ENCODE results near the gene EMID1.

EMID1 gene

GRCh38 chr22:29275819-29276565 is 70.3 kb downstream of the EMID1 start:
- Histone ChIP-seq H3K9me3 (peaks cover 3% of the 10 kb centered on the region), H3K36me3 (peaks cover 88% of the 10 kb centered on the region), H3K4me3 (ENCODE audit: low read depth in 1 of 2, low read length in 1 of 2) (no peak overlapping the region), H3K4me1 (ENCODE audit: control insufficient read depth in 1 of 2, insufficient read depth in 1 of 2, low read depth in 1 of 2, low read length in 1 of 2) (peaks cover 0 to 5% of the 10 kb centered on the region in 2 experiments), H3K27me3 (no peaks in the 10 kb centered on the region), H3K27ac (no peak overlapping the region)
- no peak for TF ChIP-seq CTCF (IDR thresholded peaks at IDR 0.05)

GRCh38 chr22:29277927-29278326 is 72.2 kb downstream of the EMID1 start:
- no peak overlapping the region for H3K4me3 ChIP-seq (ENCODE audit: low read depth in 1 of 2, low read length in 1 of 2)
- H3K27ac ChIP-seq: no peak overlapping the region
- H3K27me3 ChIP-seq: no peaks in the 10 kb centered on the region
- no peaks in the 10 kb centered on the region for H3K4me1 ChIP-seq (ENCODE audit: control insufficient read depth in 1 of 2, insufficient read depth in 1 of 2, low read depth in 1 of 2, low read length in 1 of 2)
- TF ChIP-seq CTCF (IDR thresholded peaks at IDR 0.05): no peak
- H3K9me3 ChIP-seq: peaks cover 3% of the 10 kb centered on the region
- peaks cover 97% of the 10 kb centered on the region for H3K36me3 ChIP-seq

- Histone ChIP-seq H3K36me3 (peaks cover 95% of the 10 kb centered on the region), H3K27me3 (no peaks in the 10 kb centered on the region), H3K4me3 (ENCODE audit: low read depth in 1 of 2, low read length in 1 of 2) (no peak overlapping the region), H3K9me3 (no peaks in the 10 kb centered on the region), H3K27ac (no peak overlapping the region), H3K4me1 (ENCODE audit: control insufficient read depth in 1 of 2, insufficient read depth in 1 of 2, low read depth in 1 of 2, low read length in 1 of 2) (no peaks in the 10 kb centered on the region)
- TF ChIP-seq CTCF (IDR thresholded peaks at IDR 0.05): no peak
These were observed 78.5 kb downstream of the EMID1 start for GRCh38 chr22:29284196-29284595.

GRCh38 chr22:29288837-29289236 is 83.1 kb downstream of the EMID1 start:
- Histone ChIP-seq H3K9me3 (no peaks in the 10 kb centered on the region), H3K36me3 (peaks cover 99% of the 10 kb centered on the region), H3K27me3 (no peaks in the 10 kb centered on the region), H3K4me3 (ENCODE audit: low read depth in 1 of 2, low read length in 1 of 2) (no peak overlapping the region), H3K4me1 (ENCODE audit: control insufficient read depth in 1 of 2, insufficient read depth in 1 of 2, low read depth in 1 of 2, low read length in 1 of 2) (no peaks in the 10 kb centered on the region), H3K27ac (no peak overlapping the region)
- no peak for TF ChIP-seq CTCF (IDR thresholded peaks at IDR 0.05)

GRCh38 chr22:29290061-29290460 is 84.4 kb downstream of the EMID1 start:
- Histone ChIP-seq H3K4me3 (ENCODE audit: low read depth in 1 of 2, low read length in 1 of 2) (no peak overlapping the region), H3K27me3 (no peaks in the 10 kb centered on the region), H3K9me3 (no peaks in the 10 kb centered on the region), H3K27ac (no peak overlapping the region), H3K4me1 (ENCODE audit: control insufficient read depth in 1 of 2, insufficient read depth in 1 of 2, low read depth in 1 of 2, low read length in 1 of 2) (no peaks in the 10 kb centered on the region), H3K36me3 (peaks cover 99% of the 10 kb centered on the region)
- no peak for TF ChIP-seq CTCF (IDR thresholded peaks at IDR 0.05)
